GM19467 (cell line): ENCODE data around the gene CGRRF1.
A peak's percentile ranks its signal among the peaks of the same experiment; 100 is the strongest.

Experiments used
- ATAC-seq: cut with Tn5 transposase; IDR thresholded peaks from one replicate; pipeline ENCODE4 v1.9.1; 2021; ENCODE audit warnings: mild to moderate bottlenecking, moderate library complexity; ENCODE audit not compliant: unreplicated experiment

CGRRF1 gene

GRCh38 chr14:54547583-54547982 is 37.9 kb downstream of the CGRRF1 start:
- ATAC-seq, result no peak

GRCh38 chr14:54548491-54548890 is 38.8 kb downstream of the CGRRF1 start:
- ATAC-seq, result no peak

GRCh38 chr14:54549862-54550261 is 40.2 kb downstream of the CGRRF1 start:
- ATAC-seq, result no peak

DNA sequence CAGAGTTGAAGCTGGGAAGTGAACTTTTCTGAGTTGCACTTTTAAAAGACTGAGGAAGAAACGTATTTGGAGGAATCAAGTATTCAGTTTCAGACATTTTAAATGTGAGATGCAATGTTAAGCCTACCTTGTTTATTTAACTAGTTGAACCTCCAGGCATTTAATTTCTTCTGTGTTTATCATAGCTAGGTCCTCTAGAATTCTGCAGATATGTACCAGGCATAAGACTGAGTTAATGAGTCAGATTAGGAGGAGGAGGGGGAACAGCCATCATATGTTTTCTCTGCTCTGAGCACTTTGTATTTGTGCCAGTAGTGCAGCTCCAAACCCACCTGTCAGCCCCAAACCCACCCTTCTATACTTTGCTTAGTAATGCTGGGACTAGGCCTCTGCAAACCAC is 40.8 kb downstream of the CGRRF1 start:
- no peak for ATAC-seq

- no peak for ATAC-seq
These were observed 44.7 kb downstream of the CGRRF1 start for GRCh38 chr14:54554401-54554800.

DNA sequence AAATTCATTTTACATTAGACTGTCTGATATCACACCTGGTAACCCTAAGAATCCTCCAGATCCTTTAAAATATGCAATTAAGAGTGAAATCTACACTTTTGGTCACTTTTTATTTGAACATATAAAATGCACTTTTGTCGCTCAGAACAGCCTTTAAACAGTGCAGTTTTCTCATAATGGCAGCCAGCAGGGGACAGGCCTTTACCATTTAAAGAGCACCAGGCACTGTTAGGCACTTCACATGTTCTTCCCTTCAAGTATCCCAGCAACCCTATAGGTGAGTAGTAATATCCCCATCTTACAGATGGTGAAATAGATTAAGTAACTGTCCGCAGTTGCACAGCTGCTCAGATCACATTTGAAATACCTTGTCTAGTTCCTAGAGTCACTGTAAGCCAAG is 45.9 kb downstream of the CGRRF1 start:
- no peak for ATAC-seq

GRCh38 chr14:54556535-54556934 is 46.8 kb downstream of the CGRRF1 start:
- ATAC-seq, result no peak

DNA sequence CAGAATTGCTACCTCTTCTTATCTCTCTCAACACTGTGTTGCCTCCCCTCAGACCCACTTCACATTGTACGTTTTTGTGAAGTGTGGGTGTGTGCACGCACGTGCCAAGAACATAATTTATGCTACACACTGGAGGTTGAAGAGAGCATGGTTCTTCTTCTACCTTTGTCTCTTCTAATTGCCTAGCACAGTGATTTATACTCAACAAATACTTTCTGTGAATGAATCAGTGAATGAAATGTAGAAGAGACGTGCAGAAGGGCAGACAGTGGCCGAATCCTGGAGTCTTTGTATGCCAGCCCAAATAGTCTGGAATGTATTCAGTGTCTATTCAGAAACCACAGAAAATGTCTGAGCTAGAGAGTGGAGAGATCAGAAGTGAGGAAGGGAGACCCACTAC is 52.6 kb downstream of the CGRRF1 start:
- ATAC-seq, result no peak

- no peak for ATAC-seq
These were observed 54.6 kb downstream of the CGRRF1 start for GRCh38 chr14:54564071-54564867.

- ATAC-seq, result peak; percentile 32
These were observed 55.4 kb downstream of the CGRRF1 start for GRCh38 chr14:54564868-54565784.

GRCh38 chr14:54565785-54566409 is 56.2 kb downstream of the CGRRF1 start:
- peak; percentile 46 for ATAC-seq

DNA sequence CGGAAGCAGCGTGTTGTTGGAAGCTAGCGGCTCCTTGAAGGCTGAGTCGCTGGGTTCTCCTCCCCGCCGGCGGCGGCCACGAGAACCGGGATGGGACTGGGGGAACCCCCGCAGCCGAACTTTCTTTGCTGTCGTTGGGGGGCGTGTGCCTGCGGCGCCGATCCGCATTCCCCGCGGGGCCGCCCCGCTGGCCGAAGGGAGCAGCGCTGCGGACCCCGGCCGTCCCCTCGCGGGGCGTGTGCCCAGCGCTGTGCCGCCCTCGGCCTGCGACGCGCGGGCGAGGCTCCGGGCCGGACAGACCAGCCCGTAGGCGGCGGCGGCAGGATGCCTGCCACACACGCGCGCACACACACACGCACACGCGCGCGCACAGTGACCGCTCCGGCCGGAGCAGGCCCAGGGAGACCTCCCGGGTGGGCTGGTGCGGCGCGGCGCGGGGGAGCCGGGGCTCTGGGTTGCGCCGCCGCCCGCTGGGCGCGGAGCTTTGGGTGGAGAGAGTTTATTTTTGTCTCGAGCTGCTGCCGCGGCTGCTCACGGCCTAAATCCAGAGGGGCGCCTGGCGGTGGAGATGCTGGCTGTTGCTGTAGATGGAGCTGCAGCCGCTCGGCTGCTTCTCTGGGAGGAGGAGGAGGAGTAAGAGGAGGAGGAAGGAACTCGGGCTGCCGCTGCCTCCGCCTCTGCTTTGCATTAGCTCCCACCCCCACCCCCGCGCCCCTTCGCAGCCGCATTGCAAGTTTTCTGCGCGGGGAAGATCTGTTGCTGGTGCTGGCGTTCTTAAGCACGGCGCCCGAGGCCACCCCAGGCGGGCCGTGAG is 56.9 kb downstream of the CGRRF1 start, which contains the start of gene SAMD4A:
Gene SAMD4A, plus strand, starts transcription at position 719 of the 814 bp plus-strand sequence. CDS start 789 bp downstream, outside the sequence.
- peak; percentile 29 for ATAC-seq

GRCh38 chr14:54567224-54567638 is 57.5 kb downstream of the CGRRF1 start:
- no peak for ATAC-seq

- no peak for ATAC-seq
These were observed 58.2 kb downstream of the CGRRF1 start for GRCh38 chr14:54567639-54568561.

GRCh38 chr14:54568821-54569595 is 59.3 kb downstream of the CGRRF1 start:
- no peak for ATAC-seq

GRCh38 chr14:54570047-54570446 is 60.3 kb downstream of the CGRRF1 start:
- no peak for ATAC-seq

DNA sequence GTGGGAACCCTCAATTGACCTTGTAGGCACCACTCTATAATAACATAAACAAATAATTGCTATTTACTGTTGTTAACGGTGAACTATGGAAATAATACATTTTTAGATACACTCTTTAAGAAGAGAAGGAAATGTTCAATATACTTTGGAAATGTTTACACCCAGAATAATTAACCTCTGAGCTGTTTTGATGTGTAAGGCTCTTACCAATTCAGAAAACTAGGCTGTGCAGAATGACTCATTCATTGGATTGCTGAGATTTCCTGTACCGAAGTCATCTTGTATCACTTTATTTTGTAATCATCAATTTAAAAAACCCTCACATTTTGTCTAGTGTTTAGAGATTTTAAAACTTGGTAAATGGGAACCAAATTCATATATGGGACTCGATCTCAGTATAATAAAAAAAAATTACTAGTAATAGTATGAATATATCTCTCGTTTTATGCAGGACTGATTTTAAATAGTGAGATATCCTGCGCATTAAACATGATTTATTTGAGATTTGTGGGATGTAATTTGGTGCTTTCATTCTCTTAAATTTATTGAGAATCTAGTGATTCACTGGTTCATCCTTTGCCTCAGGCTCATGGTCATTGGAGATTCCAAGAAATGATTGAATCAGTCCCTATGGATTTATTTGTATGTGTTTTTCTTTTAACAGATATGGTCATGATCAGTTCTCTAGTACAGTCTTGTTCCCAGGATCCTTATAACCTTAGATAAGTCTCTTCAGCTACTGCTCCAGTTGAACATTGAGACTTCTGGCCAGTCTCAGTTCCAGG is 61.1 kb downstream of the CGRRF1 start:
- no peak for ATAC-seq

- ATAC-seq, result no peak
These were observed 62.6 kb downstream of the CGRRF1 start for GRCh38 chr14:54572316-54572715.
